ENCODE results near the gene TEDC1. TPM values are rescaled to one million over a fixed set of nuclear protein-coding genes. Genes with fewer than 3 reads are reported as not detected.

Gene TEDC1
- total RNA-seq, 4 donors from 2014 or later: 7.1 to 12.8 (median 7.6) TPM

GRCh38 chr14:105489542-105490266, 1.3 kb upstream of the TEDC1 start:
- peaks cover 48 to 71% (median 59%) of the 10 kb centered on the region in 3 donors for H3K4me1 ChIP-seq
- intact Hi-C loops (cut with DNase I): loop anchor here (10.0 kb wide), 1 partner anchor 115 kb away; no protein-coding TSS in a partner anchor

GRCh38 chr14:105490267-105490571, 827 bp upstream of the TEDC1 start:
- WGBS, 2 donors: 0% methylated on average over 6 to 8 of the region's 33 CpGs
- Histone ChIP-seq H3K27me3 (peaks cover 0 to 23% (median 0%) of the 10 kb centered on the region in 4 donors), H3K4me3 (peak overlapping the region; percentile 62 to 86 (median 78)), H3K4me1 (peaks cover 43 to 66% (median 54%) of the 10 kb centered on the region in 3 donors), H3K27ac (peak overlapping the region; percentile 90 to 99 (median 94)), H3K9me3 (no peaks in the 10 kb centered on the region), H3K36me3 (no peaks in the 10 kb centered on the region)
- intact Hi-C loops (cut with DNase I): no loop called here
- no peak for DNase-seq
- TF ChIP-seq POLR2A (IDR thresholded peaks at IDR 0.05) (no peak), CTCF (IDR thresholded peaks at IDR 0.05) (no peak)

More at GRCh38 chr14:105489542-105490266, 1.3 kb upstream of the TEDC1 start:
- H3K9me3 ChIP-seq: no peaks in the 10 kb centered on the region
- peaks cover 0 to 23% (median 0%) of the 10 kb centered on the region in 4 donors for H3K27me3 ChIP-seq
- peak overlapping the region; percentile 62 to 86 (median 78) for H3K4me3 ChIP-seq
- 2% methylated on average over 11 to 31 of the region's 44 CpGs for WGBS, 2 donors
- TF ChIP-seq CTCF (IDR thresholded peaks at IDR 0.05) (peak; percentile 61 to 81 (median 81)), POLR2A (IDR thresholded peaks at IDR 0.05) (peak in 1 of 4 donors; percentile 40)
- H3K27ac ChIP-seq: peak overlapping the region; percentile 90 to 99 (median 94)
- peak; percentile 38 for DNase-seq
- no peaks in the 10 kb centered on the region for H3K36me3 ChIP-seq

GRCh38 chr14:105491366-105491973, 424 bp downstream of the TEDC1 start:
- Histone ChIP-seq H3K4me1 (peaks cover 31 to 64% (median 47%) of the 10 kb centered on the region in 3 donors), H3K36me3 (no peaks in the 10 kb centered on the region), H3K4me3 (peak overlapping the region; percentile 73 to 86 (median 83)), H3K27ac (peak overlapping the region; percentile 90 to 99 (median 96)), H3K9me3 (no peaks in the 10 kb centered on the region), H3K27me3 (peaks cover 0 to 14% (median 0%) of the 10 kb centered on the region in 4 donors)
- DNase-seq: no peak
- intact Hi-C loops (cut with DNase I): no loop called here
- TF ChIP-seq CTCF (IDR thresholded peaks at IDR 0.05) (no peak), POLR2A (IDR thresholded peaks at IDR 0.05) (peak in 1 of 4 donors; percentile 52)
- 0 to 3% methylated on average over 3 to 9 of the region's 53 CpGs for WGBS, 2 donors

GRCh38 chr14:105492031-105492970, 1.3 kb downstream of the TEDC1 start:
- H3K4me1 ChIP-seq: peaks cover 27 to 56% (median 38%) of the 10 kb centered on the region in 3 donors
- peak overlapping the region in 2 of 4 donors; percentile 90 to 99 for H3K27ac ChIP-seq
- 59% methylated on average over 7 of the region's 24 CpGs; no CpG with 5 or more reads in 1 of the 2 donors for WGBS, 2 donors
- no peak for TF ChIP-seq CTCF (IDR thresholded peaks at IDR 0.05)
- no peak for TF ChIP-seq POLR2A (IDR thresholded peaks at IDR 0.05)
- no peaks in the 10 kb centered on the region for H3K9me3 ChIP-seq
- peaks cover 0 to 3% (median 0%) of the 10 kb centered on the region in 3 donors for H3K36me3 ChIP-seq
- intact Hi-C loops (cut with DNase I): no loop called here
- no peak for DNase-seq
- peak overlapping the region in 2 of 4 donors; percentile 73 to 83 for H3K4me3 ChIP-seq
- H3K27me3 ChIP-seq: peaks cover 0 to 6% (median 0%) of the 10 kb centered on the region in 4 donors
